NCI-H1436 (cell line): ENCODE data around the gene PRAMEF13.
"Not testable (repeated sequence)": the region's sequence is repeated elsewhere in the genome, so short reads cannot be mapped to it uniquely, and the experiment has no call there.

Experiments
- DNase-seq: peaks from one replicate; lab custom pipeline; 2025; lab: John Stamatoyannopoulos, UW

PRAMEF13 gene

GRCh38 chr1:13171548-13171947, 29.7 kb downstream of the PRAMEF13 start, which contains the start of gene PRAMEF9:
TSS of gene PRAMEF9 (plus strand) at chr1:13171848. CDS start at chr1:13175281, 3,433 bp downstream.
- DNase-seq = not testable (repeated sequence)

DNA sequence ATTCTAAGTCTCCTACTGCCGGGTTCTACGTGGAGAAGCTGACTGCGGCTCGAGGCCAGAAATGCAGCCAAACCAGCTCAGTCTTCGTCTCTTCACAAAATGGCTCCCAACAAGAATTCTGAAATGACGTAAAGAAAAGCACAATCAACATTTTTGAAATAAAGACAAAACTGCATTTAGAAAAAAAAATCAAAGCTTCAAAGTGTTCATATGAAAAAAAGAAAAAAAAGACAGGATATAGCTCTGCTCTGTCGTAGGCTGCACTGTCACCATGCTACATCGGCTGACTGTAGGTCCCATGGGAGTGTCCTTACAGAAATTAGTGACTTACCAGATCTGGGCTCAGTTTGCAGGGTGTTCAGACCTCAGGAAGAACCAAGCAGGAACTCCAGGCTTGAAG, 35.7 kb downstream of the PRAMEF13 start, which contains the start of gene HNRNPCL4:
HNRNPCL4 (minus strand) TSS at position 101 of the 400 bp plus-strand sequence. CDS start 164 bp downstream, outside the sequence.
- DNase-seq = not testable (repeated sequence)

GRCh38 chr1:13155909-13156308, 45.3 kb downstream of the PRAMEF13 start, which contains the start of gene PRAMEF26:
TSS of gene PRAMEF26 (minus strand) at chr1:13156009. CDS start at chr1:13153095, 2,914 bp downstream.
- DNase-seq = not testable (repeated sequence)
